K562 (cell line): ENCODE data around the gene EPB41L4A. TPM values are rescaled to one million over a fixed set of nuclear protein-coding genes. Genes with fewer than 3 reads are reported as not detected.

Experiments used
- ARHGAP35 ChIP-seq: fragments of 450-650 bp; IDR thresholded peaks from 2 replicates; pipeline ENCODE4 v1.6.1; 2018; ENCODE audit not compliant: partially characterized antibody
- ATF7 ChIP-seq: fragments of 450-650 bp; IDR thresholded peaks from 2 replicates; pipeline ENCODE4 v1.7.1; 2014; ENCODE audit warnings: mild to moderate bottlenecking, moderate library complexity
- BRF2 ChIP-seq: IDR thresholded peaks from 3 replicates; pipeline ENCODE4 v1.6.1; 2011; ENCODE audit warnings: borderline replicate concordance, mild to moderate bottlenecking; ENCODE audit not compliant: insufficient read length, insufficient read depth
- DPF2 ChIP-seq: fragments of 450-650 bp; IDR thresholded peaks from 2 replicates; pipeline ENCODE4 v1.6.1; 2016
- HDGF ChIP-seq: fragments of 450-650 bp; IDR thresholded peaks from 2 replicates; pipeline ENCODE4 v1.6.1; 2016
- NFIC ChIP-seq: fragments of 450-650 bp; IDR thresholded peaks from 2 replicates; pipeline ENCODE4 v1.6.1; 2017; ENCODE audit warnings: mild to moderate bottlenecking, inconsistent platforms
- NR1H2 ChIP-seq: sonication (generic); formaldehyde crosslinking; IDR thresholded peaks from 2 replicates; pipeline ENCODE4 v1.4.0; 2020; ENCODE audit warnings: mild to moderate bottlenecking, missing genetic modification reagents
- PATZ1 ChIP-seq: fragments of 250-450 bp; sonication (Bioruptor Pico); IDR thresholded peaks from 2 replicates; pipeline ENCODE4 v1.5.0; 2020; ENCODE audit warnings: mild to moderate bottlenecking, borderline replicate concordance
- PHF8 ChIP-seq: fragments of 200-600 bp; sonication (generic); IDR thresholded peaks from 2 replicates; pipeline ENCODE4 v1.6.1; 2012; ENCODE audit warnings: mixed run types, mild to moderate bottlenecking, inconsistent platforms, low read length, moderate library complexity, borderline replicate concordance
- POU5F1 ChIP-seq: fragments of 150-350 bp; IDR thresholded peaks from 2 replicates; pipeline ENCODE4 v1.6.1; 2014; ENCODE audit warnings: borderline replicate concordance, low read length, low read depth, mild to moderate bottlenecking; ENCODE audit not compliant: partially characterized antibody
- PTTG1 ChIP-seq: fragments of 450-650 bp; IDR thresholded peaks from 2 replicates; pipeline ENCODE4 v1.6.1; 2016; ENCODE audit warnings: low read depth, mild to moderate bottlenecking, missing genetic modification characterization, missing compliant biosample characterization
- TBP ChIP-seq: optimal IDR thresholded peaks from 2 replicates; pipeline ENCODE3; 2011; ENCODE audit warnings: low read depth, low read length, improper control_type of control experiment
- THAP12 ChIP-seq: fragments of 250-450 bp; sonication (Bioruptor Pico); IDR thresholded peaks from 2 replicates; pipeline ENCODE4 v1.9.0; 2021; ENCODE audit warnings: mild to moderate bottlenecking, inconsistent platforms
- XRCC5 ChIP-seq: fragments of 200-400 bp; formaldehyde crosslinking; IDR thresholded peaks from 2 replicates; pipeline ENCODE4 v1.6.1; 2017; ENCODE audit warnings: low read depth, mild to moderate bottlenecking, low read length
- ZC3H8 ChIP-seq: fragments of 450-650 bp; IDR thresholded peaks from 2 replicates; pipeline ENCODE4 v1.6.1; 2017
- ZNF584 ChIP-seq: fragments of 200-800 bp; sonication (Bioruptor generic); IDR thresholded peaks from 2 replicates; pipeline ENCODE4 v1.6.1; 2016; ENCODE audit warnings: low read depth, mild to moderate bottlenecking, missing genetic modification characterization, missing compliant biosample characterization
- polyA plus RNA-seq, 8 experiments: library from polyadenylated mRNA; depleted of rRNA in 4 of 8; stranded (reverse) in 5 of 8; unstranded in 3 of 8; fragments of >200 nt; fragmentation: Nextera tagmentation in 2 of 8; fragmentation: Illumina TruSeq in 1 of 8; extraction: Ambion mirVana in 2 of 8; extraction: Trizol in 1 of 8; gene quantifications; 2 replicates each; pipeline versions ENCODE4 v1.2.1 to v1.2.3, GENCODE V29; 2011 to 2014; ENCODE audit warnings: inconsistent platforms in 1 of 8, missing spikeins in 1 of 8
- total RNA-seq, 7 experiments: library from RNA; depleted of rRNA in 6 of 7; stranded (reverse); fragments of >200 nt in 6 of 7; fragmentation: Illumina TruSeq in 2 of 7; extraction: Trizol in 2 of 7; gene quantifications; 2 replicates each; pipeline versions ENCODE4 v1.2.1 to v1.2.3, GENCODE V29; 2011 to 2021; ENCODE audit warnings: low replicate concordance in 1 of 7
- TF ChIP-seq, protein P1 (sequence below): IDR thresholded peaks from 3 replicates; pipeline ENCODE4 v1.6.1; 2011; ENCODE audit warnings: borderline replicate concordance, mild to moderate bottlenecking, moderate library complexity; ENCODE audit not compliant: insufficient read length; ENCODE audit errors: extremely low read depth
- TF ChIP-seq, protein P2 (sequence below): fragments of 250-450 bp; sonication (Bioruptor Pico); IDR thresholded peaks from 2 replicates; pipeline ENCODE4 v1.8.0; 2022; ENCODE audit warnings: moderate library complexity, mild to moderate bottlenecking, inconsistent platforms

Gene EPB41L4A
- total and polyA plus RNA-seq, 9 of the 15 experiments (the other 6 are each of a cell fraction or from before 2014, with no cell fraction given), result 0.04 to 0.35 (median 0.12) TPM; not detected in 3

GRCh38 chr5:112160652-112161391 is 258.3 kb downstream of the EPB41L4A start (continued):
- TF ChIP-seq, protein P1, sequence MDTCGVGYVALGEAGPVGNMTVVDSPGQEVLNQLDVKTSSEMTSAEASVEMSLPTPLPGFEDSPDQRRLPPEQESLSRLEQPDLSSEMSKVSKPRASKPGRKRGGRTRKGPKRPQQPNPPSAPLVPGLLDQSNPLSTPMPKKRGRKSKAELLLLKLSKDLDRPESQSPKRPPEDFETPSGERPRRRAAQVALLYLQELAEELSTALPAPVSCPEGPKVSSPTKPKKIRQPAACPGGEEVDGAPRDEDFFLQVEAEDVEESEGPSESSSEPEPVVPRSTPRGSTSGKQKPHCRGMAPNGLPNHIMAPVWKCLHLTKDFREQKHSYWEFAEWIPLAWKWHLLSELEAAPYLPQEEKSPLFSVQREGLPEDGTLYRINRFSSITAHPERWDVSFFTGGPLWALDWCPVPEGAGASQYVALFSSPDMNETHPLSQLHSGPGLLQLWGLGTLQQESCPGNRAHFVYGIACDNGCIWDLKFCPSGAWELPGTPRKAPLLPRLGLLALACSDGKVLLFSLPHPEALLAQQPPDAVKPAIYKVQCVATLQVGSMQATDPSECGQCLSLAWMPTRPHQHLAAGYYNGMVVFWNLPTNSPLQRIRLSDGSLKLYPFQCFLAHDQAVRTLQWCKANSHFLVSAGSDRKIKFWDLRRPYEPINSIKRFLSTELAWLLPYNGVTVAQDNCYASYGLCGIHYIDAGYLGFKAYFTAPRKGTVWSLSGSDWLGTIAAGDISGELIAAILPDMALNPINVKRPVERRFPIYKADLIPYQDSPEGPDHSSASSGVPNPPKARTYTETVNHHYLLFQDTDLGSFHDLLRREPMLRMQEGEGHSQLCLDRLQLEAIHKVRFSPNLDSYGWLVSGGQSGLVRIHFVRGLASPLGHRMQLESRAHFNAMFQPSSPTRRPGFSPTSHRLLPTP, result no peak
- TF ChIP-seq PATZ1 (CRISPR knock-in tag) (no peak; the same call in 1 of the 2 replicates), DPF2 (no peak), ARHGAP35 (no peak), NR1H2 (CRISPR knock-in tag) (no peak), POU5F1 (no peak), PTTG1 (tag) (no peak), ZC3H8 (no peak), XRCC5 (peak; percentile 98), ATF7 (peak; percentile 100), TBP (peak; percentile 98), HDGF (no peak), ZNF584 (CRISPR knock-in tag) (no peak), THAP12 (CRISPR knock-in tag) (peak; percentile 68; the same call in 1 of the 2 replicates), BRF2 (no peak), PHF8 (peak; percentile 98), NFIC (peak; percentile 48)
- TF ChIP-seq, protein P2, sequence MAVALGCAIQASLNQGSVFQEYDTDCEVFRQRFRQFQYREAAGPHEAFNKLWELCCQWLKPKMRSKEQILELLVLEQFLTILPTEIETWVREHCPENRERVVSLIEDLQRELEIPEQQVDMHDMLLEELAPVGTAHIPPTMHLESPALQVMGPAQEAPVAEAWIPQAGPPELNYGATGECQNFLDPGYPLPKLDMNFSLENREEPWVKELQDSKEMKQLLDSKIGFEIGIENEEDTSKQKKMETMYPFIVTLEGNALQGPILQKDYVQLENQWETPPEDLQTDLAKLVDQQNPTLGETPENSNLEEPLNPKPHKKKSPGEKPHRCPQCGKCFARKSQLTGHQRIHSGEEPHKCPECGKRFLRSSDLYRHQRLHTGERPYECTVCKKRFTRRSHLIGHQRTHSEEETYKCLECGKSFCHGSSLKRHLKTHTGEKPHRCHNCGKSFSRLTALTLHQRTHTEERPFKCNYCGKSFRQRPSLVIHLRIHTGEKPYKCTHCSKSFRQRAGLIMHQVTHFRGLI (CRISPR knock-in tag), result no peak
